Keratinocyte (primary cell): ENCODE measurements around the gene S100A5. TPM values are rescaled to one million over a fixed set of nuclear protein-coding genes. Genes with fewer than 3 reads are reported as not detected.
A peak's percentile ranks its signal among the peaks of the same experiment; 100 is the strongest.

Experiments
- DNase-seq: peaks from one replicate; pipeline ENCODE4 v3.0.0-alpha.2; 2011; ENCODE audit warnings: low read depth, missing footprints, low spot score
- FAIRE-seq: peaks from 2 replicates; lab custom pipeline; 2011; peaks lifted over from hg19 to GRCh38; lab: Jason Lieb, UNC
- H2AFZ ChIP-seq: 2 replicates; pipeline ENCODE4 v1.6.0; 2012; ENCODE audit warnings: low read length, control low read depth, inconsistent platforms; ENCODE audit not compliant: control insufficient read depth
- H3K27ac ChIP-seq: 2 replicates; pipeline ENCODE4 v1.5.1; 2011; ENCODE audit warnings: low read length; ENCODE audit not compliant: control insufficient read depth, insufficient read depth
- H3K27me3 ChIP-seq: 3 replicates; pipeline ENCODE4 v1.6.0; 2011; ENCODE audit warnings: low read length; ENCODE audit not compliant: control insufficient read depth, insufficient read depth; ENCODE audit errors: extremely low read depth
- H3K36me3 ChIP-seq, 2 experiments: 2 replicates in 1 of 2; 3 replicates in 1 of 2; pipeline ENCODE4 v1.5.1; 2011; ENCODE audit warnings: low read length in 2 of 2, mild to moderate bottlenecking in 1 of 2; ENCODE audit not compliant: control insufficient read depth in 2 of 2, insufficient read depth in 2 of 2; ENCODE audit errors: extremely low read depth in 1 of 2
- H3K4me1 ChIP-seq: 3 replicates; pipeline ENCODE4 v1.5.1; 2011; ENCODE audit warnings: low read length; ENCODE audit not compliant: control insufficient read depth, insufficient read depth; ENCODE audit errors: extremely low read depth
- H3K4me2 ChIP-seq: 3 replicates; pipeline ENCODE4 v1.6.0; 2011; ENCODE audit warnings: low read depth, low read length; ENCODE audit not compliant: control insufficient read depth, insufficient read depth; ENCODE audit errors: extremely low read depth
- H3K4me3 ChIP-seq, 3 experiments: fragments of 200-600 bp in 1 of 3; sonication (generic) in 1 of 3; 2 replicates in 2 of 3; 3 replicates in 1 of 3; pipeline ENCODE4 v1.5.1; 2011 to 2016; ENCODE audit warnings: low read length in 3 of 3, mild to moderate bottlenecking in 3 of 3, control low read depth in 2 of 3, inconsistent platforms in 1 of 3, low read depth in 1 of 3, mixed read lengths in 1 of 3, mixed run types in 1 of 3, moderate library complexity in 1 of 3; ENCODE audit not compliant: control insufficient read depth in 2 of 3, insufficient read depth in 2 of 3; ENCODE audit errors: extremely low read depth in 1 of 3
- H3K79me2 ChIP-seq: 2 replicates; pipeline ENCODE4 v1.6.0; 2012; ENCODE audit warnings: low read length; ENCODE audit not compliant: control insufficient read depth, insufficient read depth
- H3K9ac ChIP-seq: 3 replicates; pipeline ENCODE4 v1.6.0; 2011; ENCODE audit warnings: low read length; ENCODE audit not compliant: control insufficient read depth, insufficient read depth; ENCODE audit errors: extremely low read depth
- H3K9me1 ChIP-seq: 3 replicates; pipeline ENCODE4 v1.6.0; 2011; ENCODE audit warnings: low read length; ENCODE audit not compliant: control insufficient read depth, insufficient read depth; ENCODE audit errors: extremely low read depth
- H3K9me3 ChIP-seq: 2 replicates; pipeline ENCODE4 v1.5.1; 2012; ENCODE audit warnings: low read depth, low read length; ENCODE audit not compliant: control insufficient read depth
- H4K20me1 ChIP-seq: 3 replicates; pipeline ENCODE4 v1.6.0; 2011; ENCODE audit warnings: low read length; ENCODE audit not compliant: control insufficient read depth, insufficient read depth; ENCODE audit errors: extremely low read depth
- EZH2 ChIP-seq: IDR thresholded peaks from one replicate; pipeline ENCODE4 v1.6.1; 2012; ENCODE audit warnings: inconsistent platforms, mild to moderate bottlenecking, low read length, moderate library complexity
- dilution Hi-C: fragments of 300-500 bp; cut with MboI; formaldehyde crosslinking; loops from one replicate; pipeline ENCODE4 v1.7.0; 2020; ENCODE audit warnings: low sequenced_read_pairs; ENCODE audit not compliant: extremely low pct_ligation_motif_present
- polyA plus RNA-seq, 5 experiments: library from polyadenylated mRNA; depleted of rRNA in 3 of 5; stranded (reverse) in 3 of 5; stranded (forward) in 1 of 5; unstranded in 1 of 5; fragments of >200 nt; gene quantifications; 1 replicate in 1 of 5; 2 replicates in 3 of 5; 3 replicates in 1 of 5; pipeline versions ENCODE4 v1.2.1 to v1.2.3, GENCODE V29; 2011 to 2012; ENCODE audit warnings: missing spikeins in 2 of 5, low read depth in 1 of 5, low replicate concordance in 1 of 5
- TF ChIP-seq, protein P1 (sequence below), 3 experiments: IDR thresholded peaks in 1 of 3; conservative IDR thresholded peaks in 1 of 3; optimal IDR thresholded peaks in 1 of 3; 2 replicates in 2 of 3; 3 replicates in 1 of 3; pipeline versions ENCODE3 to v1.5.1; 2011; ENCODE audit warnings: low read length in 3 of 3, mild to moderate bottlenecking in 3 of 3, moderate library complexity in 2 of 3, control low read depth in 1 of 3, inconsistent platforms in 1 of 3; ENCODE audit not compliant: insufficient read depth in 2 of 3; ENCODE audit errors: extremely low read depth in 1 of 3

Gene S100A5
- polyA plus RNA-seq, 1 donor (not counting 4 experiments of a cell fraction or from before 2014, with no cell fraction given), result 0.20 TPM

GRCh38 chr1:153567621-153568366, 27.1 kb upstream of the S100A5 start:
- peaks cover 14 to 16% of the 10 kb centered on the region in 2 experiments for H3K36me3 ChIP-seq
- H3K27me3 ChIP-seq, result no peaks in the 10 kb centered on the region
- peaks cover 21% of the 10 kb centered on the region for H3K79me2 ChIP-seq
- DNase-seq (peak; percentile 100), FAIRE-seq (peak; percentile 96)
- H3K4me1 ChIP-seq, result peaks cover 41% of the 10 kb centered on the region
- dilution Hi-C loops, result no loop called here
- H3K9me3 ChIP-seq, result no peaks in the 10 kb centered on the region
- H2AFZ ChIP-seq, result no peak overlapping the region
- peak overlapping the region; percentile 100 for H3K27ac ChIP-seq
- TF ChIP-seq EZH2, result no peak
- peak overlapping the region; percentile 99 for H3K9ac ChIP-seq
- peak overlapping the region; percentile 97 for H3K4me2 ChIP-seq
- H3K9me1 ChIP-seq, result no peaks in the 10 kb centered on the region
- peak overlapping the region; percentile 3 to 70 (median 47) for H3K4me3 ChIP-seq
- H4K20me1 ChIP-seq, result peaks cover 14% of the 10 kb centered on the region

GRCh38 chr1:153566414-153567371, 26.0 kb upstream of the S100A5 start:
- dilution Hi-C loops, result no loop called here
- TF ChIP-seq EZH2, result no peak
- TF ChIP-seq, protein P1, sequence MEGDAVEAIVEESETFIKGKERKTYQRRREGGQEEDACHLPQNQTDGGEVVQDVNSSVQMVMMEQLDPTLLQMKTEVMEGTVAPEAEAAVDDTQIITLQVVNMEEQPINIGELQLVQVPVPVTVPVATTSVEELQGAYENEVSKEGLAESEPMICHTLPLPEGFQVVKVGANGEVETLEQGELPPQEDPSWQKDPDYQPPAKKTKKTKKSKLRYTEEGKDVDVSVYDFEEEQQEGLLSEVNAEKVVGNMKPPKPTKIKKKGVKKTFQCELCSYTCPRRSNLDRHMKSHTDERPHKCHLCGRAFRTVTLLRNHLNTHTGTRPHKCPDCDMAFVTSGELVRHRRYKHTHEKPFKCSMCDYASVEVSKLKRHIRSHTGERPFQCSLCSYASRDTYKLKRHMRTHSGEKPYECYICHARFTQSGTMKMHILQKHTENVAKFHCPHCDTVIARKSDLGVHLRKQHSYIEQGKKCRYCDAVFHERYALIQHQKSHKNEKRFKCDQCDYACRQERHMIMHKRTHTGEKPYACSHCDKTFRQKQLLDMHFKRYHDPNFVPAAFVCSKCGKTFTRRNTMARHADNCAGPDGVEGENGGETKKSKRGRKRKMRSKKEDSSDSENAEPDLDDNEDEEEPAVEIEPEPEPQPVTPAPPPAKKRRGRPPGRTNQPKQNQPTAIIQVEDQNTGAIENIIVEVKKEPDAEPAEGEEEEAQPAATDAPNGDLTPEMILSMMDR (optimal IDR thresholded peaks at IDR 0.05 in 1 of 3, IDR thresholded peaks at IDR 0.05 in 1 of 3, conservative IDR thresholded peaks at IDR 0.05 in 1 of 3; ENCODE audit: extremely low read depth in 1 of 3, insufficient read depth in 2 of 3, low read length in 3 of 3), result no peak

More at GRCh38 chr1:153566414-153567371, 26.0 kb upstream of the S100A5 start:
- Histone ChIP-seq H3K4me2 (peak overlapping the region; percentile 97), H3K9me1 (no peaks in the 10 kb centered on the region), H3K36me3 (peaks cover 14 to 21% of the 10 kb centered on the region in 2 experiments), H3K4me3 (peak overlapping the region; percentile 38 to 86 (median 61)), H3K79me2 (peaks cover 21% of the 10 kb centered on the region), H3K4me1 (peaks cover 30% of the 10 kb centered on the region), H3K9me3 (no peaks in the 10 kb centered on the region), H3K9ac (peak overlapping the region; percentile 99), H3K27ac (peak overlapping the region; percentile 100), H4K20me1 (peaks cover 21% of the 10 kb centered on the region), H3K27me3 (no peaks in the 10 kb centered on the region), H2AFZ (no peak overlapping the region)
- FAIRE-seq, result peak; percentile 86
- DNase-seq, result peak; percentile 99
